HEK293 (cell line): ENCODE results near the gene TTC31.
A peak's percentile ranks its signal among the peaks of the same experiment; 100 is the strongest.

Experiments used
- IKZF3 ChIP-seq: fragments of 450-650 bp; IDR thresholded peaks from 2 replicates; pipeline ENCODE4 v1.5.0; 2018; ENCODE audit warnings: missing biosample characterization, mild to moderate bottlenecking, missing genetic modification characterization, moderate library complexity
- SALL2 ChIP-seq: fragments of 450-650 bp; formaldehyde crosslinking; IDR thresholded peaks from 2 replicates; pipeline ENCODE4 v1.5.0; 2017; ENCODE audit warnings: missing biosample characterization, mild to moderate bottlenecking, missing genetic modification characterization, borderline replicate concordance
- ZBTB48 ChIP-seq: fragments of 450-650 bp; formaldehyde crosslinking; IDR thresholded peaks from 2 replicates; pipeline ENCODE4 v1.5.1; 2016; ENCODE audit warnings: missing biosample characterization, missing genetic modification characterization
- ZNF138 ChIP-seq: fragments of 450-650 bp; formaldehyde crosslinking; IDR thresholded peaks from 2 replicates; pipeline ENCODE4 v1.5.1; 2016; ENCODE audit warnings: missing biosample characterization, missing genetic modification characterization, borderline replicate concordance
- ZNF175 ChIP-seq: fragments of 450-650 bp; formaldehyde crosslinking; IDR thresholded peaks from 2 replicates; pipeline ENCODE4 v1.5.1; 2016; ENCODE audit warnings: missing biosample characterization, missing genetic modification characterization
- ZNF184 ChIP-seq: fragments of 450-650 bp; IDR thresholded peaks from 2 replicates; pipeline ENCODE4 v1.5.1; 2018; ENCODE audit warnings: missing biosample characterization, mild to moderate bottlenecking, missing genetic modification characterization
- ZNF211 ChIP-seq: fragments of 450-650 bp; formaldehyde crosslinking; IDR thresholded peaks from 2 replicates; pipeline ENCODE4 v1.5.1; 2016; ENCODE audit warnings: low read depth, missing biosample characterization, missing genetic modification characterization
- ZNF335 ChIP-seq: fragments of 450-650 bp; formaldehyde crosslinking; conservative IDR thresholded peaks from 2 replicates; pipeline ENCODE4 v1.5.1; 2016; ENCODE audit warnings: missing biosample characterization, missing genetic modification characterization
- ZNF341 ChIP-seq: fragments of 450-650 bp; formaldehyde crosslinking; IDR thresholded peaks from 2 replicates; pipeline ENCODE4; 2016; ENCODE audit warnings: low read depth, missing biosample characterization, missing genetic modification characterization
- ZNF391 ChIP-seq: fragments of 450-650 bp; formaldehyde crosslinking; IDR thresholded peaks from 2 replicates; pipeline ENCODE4 v1.5.1; 2016; ENCODE audit warnings: low read depth, missing biosample characterization, missing genetic modification characterization, borderline replicate concordance
- ZNF404 ChIP-seq: fragments of 450-650 bp; formaldehyde crosslinking; IDR thresholded peaks from 2 replicates; pipeline ENCODE4 v1.5.1; 2017; ENCODE audit warnings: missing biosample characterization, missing genetic modification characterization
- ZNF426 ChIP-seq: fragments of 450-650 bp; formaldehyde crosslinking; IDR thresholded peaks from 2 replicates; pipeline ENCODE4 v1.5.1; 2017; ENCODE audit warnings: missing biosample characterization, missing genetic modification characterization, mild to moderate bottlenecking, inconsistent platforms, moderate library complexity
- ZNF433 ChIP-seq: fragments of 450-650 bp; formaldehyde crosslinking; IDR thresholded peaks from 2 replicates; pipeline ENCODE4 v1.5.1; 2016; ENCODE audit warnings: missing biosample characterization, missing genetic modification characterization, low read depth
- ZNF561 ChIP-seq: fragments of 450-650 bp; IDR thresholded peaks from 2 replicates; pipeline ENCODE4 v1.5.1; 2018; ENCODE audit warnings: missing biosample characterization, missing genetic modification characterization, borderline replicate concordance
- ZNF596 ChIP-seq: fragments of 450-650 bp; IDR thresholded peaks from 2 replicates; pipeline ENCODE4 v1.5.0; 2018; ENCODE audit warnings: missing biosample characterization, mild to moderate bottlenecking, missing genetic modification characterization, moderate library complexity
- ZNF658 ChIP-seq: fragments of 450-650 bp; formaldehyde crosslinking; IDR thresholded peaks from 2 replicates; pipeline ENCODE4; 2016; ENCODE audit warnings: missing biosample characterization, missing genetic modification characterization
- ZNF776 ChIP-seq: fragments of 450-650 bp; formaldehyde crosslinking; IDR thresholded peaks from 2 replicates; pipeline ENCODE4 v1.5.0; 2017; ENCODE audit warnings: missing biosample characterization, missing genetic modification characterization, borderline replicate concordance
- ZNF837 ChIP-seq: fragments of 450-650 bp; formaldehyde crosslinking; IDR thresholded peaks from 2 replicates; pipeline ENCODE4 v1.5.1; 2016; ENCODE audit warnings: missing biosample characterization, missing genetic modification characterization
- ZSCAN30 ChIP-seq: fragments of 450-650 bp; IDR thresholded peaks from 2 replicates; pipeline ENCODE4 v1.5.1; 2018; ENCODE audit warnings: missing biosample characterization, mild to moderate bottlenecking, missing genetic modification characterization, moderate library complexity
- TF ChIP-seq, protein P1 (sequence below): fragments of 450-650 bp; formaldehyde crosslinking; IDR thresholded peaks from 2 replicates; pipeline ENCODE4 v1.5.1; 2016; ENCODE audit warnings: missing biosample characterization, missing genetic modification characterization
- TF ChIP-seq, protein P2 (sequence below): fragments of 450-650 bp; IDR thresholded peaks from 2 replicates; pipeline ENCODE4 v1.5.1; 2018; ENCODE audit warnings: missing biosample characterization, mild to moderate bottlenecking, missing genetic modification characterization
- TF ChIP-seq, protein P3 (sequence below): fragments of 450-650 bp; formaldehyde crosslinking; IDR thresholded peaks from 2 replicates; pipeline ENCODE4 v1.5.1; 2016; ENCODE audit warnings: missing biosample characterization, missing genetic modification characterization
- TF ChIP-seq, protein P4 (sequence below): fragments of 450-650 bp; formaldehyde crosslinking; IDR thresholded peaks from 2 replicates; pipeline ENCODE4 v1.5.1; 2016; ENCODE audit warnings: missing biosample characterization, missing genetic modification characterization
- TF ChIP-seq, protein P5 (sequence below): fragments of 450-650 bp; formaldehyde crosslinking; IDR thresholded peaks from 2 replicates; pipeline ENCODE4 v1.5.0; 2017; ENCODE audit warnings: missing biosample characterization, missing genetic modification characterization, borderline replicate concordance
- TF ChIP-seq, protein P6 (sequence below): IDR thresholded peaks from 2 replicates; pipeline ENCODE4 v1.6.1; 2011; ENCODE audit warnings: mild to moderate bottlenecking, low read depth, low read length, borderline replicate concordance

The TTC31 gene

DNA sequence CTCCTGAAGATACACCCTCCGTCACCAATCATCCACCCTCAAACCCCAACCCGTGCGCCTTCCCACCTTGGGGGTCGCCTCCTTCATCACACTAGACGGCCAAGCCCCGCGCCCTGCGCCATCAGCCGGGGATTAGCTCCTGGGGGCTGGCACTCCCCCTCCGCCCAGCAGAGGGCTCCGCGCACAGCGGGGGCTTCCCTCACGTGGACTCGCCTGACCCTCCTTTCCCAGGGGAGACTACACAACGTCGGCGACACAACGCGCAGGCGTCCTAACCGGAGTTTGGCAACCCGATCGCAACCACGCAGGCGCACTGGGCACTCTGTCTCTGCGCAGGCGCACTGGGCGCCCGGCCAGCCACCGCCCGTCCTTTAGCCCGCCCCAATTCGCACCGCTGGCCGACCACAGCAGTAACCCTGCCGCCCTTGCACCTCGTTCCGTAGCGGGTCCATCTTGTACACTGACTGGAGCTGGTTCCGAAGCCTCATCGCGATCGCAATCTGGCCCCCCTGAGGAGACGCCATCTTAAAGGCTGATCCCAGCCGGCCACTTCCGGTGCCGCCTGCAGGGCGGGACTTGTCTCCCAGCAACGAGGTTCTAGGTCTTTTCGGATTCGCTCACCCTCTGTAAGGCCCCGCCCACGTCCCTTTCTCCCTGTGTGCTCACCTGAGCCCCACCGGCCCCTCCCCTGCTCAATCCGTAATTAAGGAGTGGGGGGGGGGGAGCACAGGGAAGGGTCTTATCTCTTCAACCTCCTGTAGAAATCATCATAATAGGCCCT is 24.5 kb downstream of the TTC31 start, which contains the start of gene PCGF1 (continued):
- TF ChIP-seq, protein P1, sequence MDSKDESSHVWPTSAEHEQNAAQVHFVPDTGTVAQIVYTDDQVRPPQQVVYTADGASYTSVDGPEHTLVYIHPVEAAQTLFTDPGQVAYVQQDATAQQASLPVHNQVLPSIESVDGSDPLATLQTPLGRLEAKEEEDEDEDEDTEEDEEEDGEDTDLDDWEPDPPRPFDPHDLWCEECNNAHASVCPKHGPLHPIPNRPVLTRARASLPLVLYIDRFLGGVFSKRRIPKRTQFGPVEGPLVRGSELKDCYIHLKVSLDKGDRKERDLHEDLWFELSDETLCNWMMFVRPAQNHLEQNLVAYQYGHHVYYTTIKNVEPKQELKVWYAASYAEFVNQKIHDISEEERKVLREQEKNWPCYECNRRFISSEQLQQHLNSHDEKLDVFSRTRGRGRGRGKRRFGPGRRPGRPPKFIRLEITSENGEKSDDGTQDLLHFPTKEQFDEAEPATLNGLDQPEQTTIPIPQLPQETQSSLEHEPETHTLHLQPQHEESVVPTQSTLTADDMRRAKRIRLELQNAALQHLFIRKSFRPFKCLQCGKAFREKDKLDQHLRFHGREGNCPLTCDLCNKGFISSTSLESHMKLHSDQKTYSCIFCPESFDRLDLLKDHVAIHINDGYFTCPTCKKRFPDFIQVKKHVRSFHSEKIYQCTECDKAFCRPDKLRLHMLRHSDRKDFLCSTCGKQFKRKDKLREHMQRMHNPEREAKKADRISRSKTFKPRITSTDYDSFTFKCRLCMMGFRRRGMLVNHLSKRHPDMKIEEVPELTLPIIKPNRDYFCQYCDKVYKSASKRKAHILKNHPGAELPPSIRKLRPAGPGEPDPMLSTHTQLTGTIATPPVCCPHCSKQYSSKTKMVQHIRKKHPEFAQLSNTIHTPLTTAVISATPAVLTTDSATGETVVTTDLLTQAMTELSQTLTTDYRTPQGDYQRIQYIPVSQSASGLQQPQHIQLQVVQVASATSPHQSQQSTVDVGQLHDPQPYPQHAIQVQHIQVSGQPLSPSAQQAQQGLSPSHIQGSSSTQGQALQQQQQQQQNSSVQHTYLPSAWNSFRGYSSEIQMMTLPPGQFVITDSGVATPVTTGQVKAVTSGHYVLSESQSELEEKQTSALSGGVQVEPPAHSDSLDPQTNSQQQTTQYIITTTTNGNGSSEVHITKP (tag by site-specific recombination), result peak; percentile 92
- TF ChIP-seq ZNF561 (peak; percentile 55; the same call in 1 of the 2 replicates), ZNF837 (tag by site-specific recombination) (no peak), ZBTB48 (tag by site-specific recombination) (peak; percentile 77), ZSCAN30 (no peak), ZNF341 (tag by site-specific recombination) (0 out of 2 replicates have a peak, but pooled peaks have one; percentile 24), SALL2 (tag by site-specific recombination) (no peak), ZNF658 (tag by site-specific recombination) (no peak), ZNF596 (no peak), ZNF335 (tag by site-specific recombination) (peak; percentile 95), ZNF211 (tag by site-specific recombination) (no peak), ZNF391 (tag by site-specific recombination) (no peak), ZNF433 (tag by site-specific recombination) (no peak), ZNF175 (tag by site-specific recombination) (no peak), ZNF184 (tag by site-specific recombination) (no peak), IKZF3 (tag by site-specific recombination) (no peak), ZNF404 (tag by site-specific recombination) (no peak), ZNF776 (tag by site-specific recombination) (no peak), ZNF426 (tag by site-specific recombination) (no peak), ZNF138 (tag by site-specific recombination) (no peak)
- TF ChIP-seq, protein P2, sequence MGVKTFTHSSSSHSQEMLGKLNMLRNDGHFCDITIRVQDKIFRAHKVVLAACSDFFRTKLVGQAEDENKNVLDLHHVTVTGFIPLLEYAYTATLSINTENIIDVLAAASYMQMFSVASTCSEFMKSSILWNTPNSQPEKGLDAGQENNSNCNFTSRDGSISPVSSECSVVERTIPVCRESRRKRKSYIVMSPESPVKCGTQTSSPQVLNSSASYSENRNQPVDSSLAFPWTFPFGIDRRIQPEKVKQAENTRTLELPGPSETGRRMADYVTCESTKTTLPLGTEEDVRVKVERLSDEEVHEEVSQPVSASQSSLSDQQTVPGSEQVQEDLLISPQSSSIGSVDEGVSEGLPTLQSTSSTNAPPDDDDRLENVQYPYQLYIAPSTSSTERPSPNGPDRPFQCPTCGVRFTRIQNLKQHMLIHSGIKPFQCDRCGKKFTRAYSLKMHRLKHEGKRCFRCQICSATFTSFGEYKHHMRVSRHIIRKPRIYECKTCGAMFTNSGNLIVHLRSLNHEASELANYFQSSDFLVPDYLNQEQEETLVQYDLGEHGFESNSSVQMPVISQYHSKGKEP (tag by site-specific recombination), result no peak
- TF ChIP-seq, protein P3, sequence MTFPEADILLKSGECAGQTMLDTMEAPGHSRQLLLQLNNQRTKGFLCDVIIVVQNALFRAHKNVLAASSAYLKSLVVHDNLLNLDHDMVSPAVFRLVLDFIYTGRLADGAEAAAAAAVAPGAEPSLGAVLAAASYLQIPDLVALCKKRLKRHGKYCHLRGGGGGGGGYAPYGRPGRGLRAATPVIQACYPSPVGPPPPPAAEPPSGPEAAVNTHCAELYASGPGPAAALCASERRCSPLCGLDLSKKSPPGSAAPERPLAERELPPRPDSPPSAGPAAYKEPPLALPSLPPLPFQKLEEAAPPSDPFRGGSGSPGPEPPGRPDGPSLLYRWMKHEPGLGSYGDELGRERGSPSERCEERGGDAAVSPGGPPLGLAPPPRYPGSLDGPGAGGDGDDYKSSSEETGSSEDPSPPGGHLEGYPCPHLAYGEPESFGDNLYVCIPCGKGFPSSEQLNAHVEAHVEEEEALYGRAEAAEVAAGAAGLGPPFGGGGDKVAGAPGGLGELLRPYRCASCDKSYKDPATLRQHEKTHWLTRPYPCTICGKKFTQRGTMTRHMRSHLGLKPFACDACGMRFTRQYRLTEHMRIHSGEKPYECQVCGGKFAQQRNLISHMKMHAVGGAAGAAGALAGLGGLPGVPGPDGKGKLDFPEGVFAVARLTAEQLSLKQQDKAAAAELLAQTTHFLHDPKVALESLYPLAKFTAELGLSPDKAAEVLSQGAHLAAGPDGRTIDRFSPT (tag by site-specific recombination), result peak; percentile 96
- TF ChIP-seq, protein P4, sequence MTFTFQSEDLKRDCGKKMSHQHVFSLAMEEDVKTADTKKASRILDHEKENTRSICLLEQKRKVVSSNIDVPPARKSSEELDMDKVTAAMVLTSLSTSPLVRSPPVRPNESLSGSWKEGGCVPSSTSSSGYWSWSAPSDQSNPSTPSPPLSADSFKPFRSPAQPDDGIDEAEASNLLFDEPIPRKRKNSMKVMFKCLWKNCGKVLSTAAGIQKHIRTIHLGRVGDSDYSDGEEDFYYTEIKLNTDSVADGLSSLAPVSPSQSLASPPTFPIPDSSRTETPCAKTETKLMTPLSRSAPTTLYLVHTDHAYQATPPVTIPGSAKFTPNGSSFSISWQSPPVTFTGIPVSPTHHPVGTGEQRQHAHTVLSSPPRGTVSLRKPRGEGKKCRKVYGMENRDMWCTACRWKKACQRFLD (tag by site-specific recombination), result no peak
- TF ChIP-seq, protein P5, sequence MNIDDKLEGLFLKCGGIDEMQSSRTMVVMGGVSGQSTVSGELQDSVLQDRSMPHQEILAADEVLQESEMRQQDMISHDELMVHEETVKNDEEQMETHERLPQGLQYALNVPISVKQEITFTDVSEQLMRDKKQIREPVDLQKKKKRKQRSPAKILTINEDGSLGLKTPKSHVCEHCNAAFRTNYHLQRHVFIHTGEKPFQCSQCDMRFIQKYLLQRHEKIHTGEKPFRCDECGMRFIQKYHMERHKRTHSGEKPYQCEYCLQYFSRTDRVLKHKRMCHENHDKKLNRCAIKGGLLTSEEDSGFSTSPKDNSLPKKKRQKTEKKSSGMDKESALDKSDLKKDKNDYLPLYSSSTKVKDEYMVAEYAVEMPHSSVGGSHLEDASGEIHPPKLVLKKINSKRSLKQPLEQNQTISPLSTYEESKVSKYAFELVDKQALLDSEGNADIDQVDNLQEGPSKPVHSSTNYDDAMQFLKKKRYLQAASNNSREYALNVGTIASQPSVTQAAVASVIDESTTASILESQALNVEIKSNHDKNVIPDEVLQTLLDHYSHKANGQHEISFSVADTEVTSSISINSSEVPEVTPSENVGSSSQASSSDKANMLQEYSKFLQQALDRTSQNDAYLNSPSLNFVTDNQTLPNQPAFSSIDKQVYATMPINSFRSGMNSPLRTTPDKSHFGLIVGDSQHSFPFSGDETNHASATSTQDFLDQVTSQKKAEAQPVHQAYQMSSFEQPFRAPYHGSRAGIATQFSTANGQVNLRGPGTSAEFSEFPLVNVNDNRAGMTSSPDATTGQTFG, result no peak
- TF ChIP-seq, protein P6, sequence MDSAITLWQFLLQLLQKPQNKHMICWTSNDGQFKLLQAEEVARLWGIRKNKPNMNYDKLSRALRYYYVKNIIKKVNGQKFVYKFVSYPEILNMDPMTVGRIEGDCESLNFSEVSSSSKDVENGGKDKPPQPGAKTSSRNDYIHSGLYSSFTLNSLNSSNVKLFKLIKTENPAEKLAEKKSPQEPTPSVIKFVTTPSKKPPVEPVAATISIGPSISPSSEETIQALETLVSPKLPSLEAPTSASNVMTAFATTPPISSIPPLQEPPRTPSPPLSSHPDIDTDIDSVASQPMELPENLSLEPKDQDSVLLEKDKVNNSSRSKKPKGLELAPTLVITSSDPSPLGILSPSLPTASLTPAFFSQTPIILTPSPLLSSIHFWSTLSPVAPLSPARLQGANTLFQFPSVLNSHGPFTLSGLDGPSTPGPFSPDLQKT, result no peak; the same call in 1 of the 2 replicates
